H1 (cell line): Measurements from ENCODE around the gene SON. TPM values are rescaled to one million over a fixed set of nuclear protein-coding genes. Genes with fewer than 3 reads are reported as not detected.

Source experiments
- CTCF ChIA-PET: fragments of 300-600 bp; sonication (Branson Sonifier 250); formaldehyde crosslinking; loops from one replicate; lab custom pipeline; 2021; ENCODE audit not compliant: partially characterized antibody; lab: Charles Lee
- POLR2A ChIA-PET: fragments of 300-600 bp; sonication (Branson Sonifier 250); formaldehyde crosslinking; loops from one replicate; lab custom pipeline; 2021; ENCODE audit warnings: inconsistent platforms; ENCODE audit not compliant: partially characterized antibody; lab: Charles Lee
- DNase-seq, 2 experiments: peaks; one replicate each; pipeline versions ENCODE4 v3.0.0 to v3.0.0-alpha.2; 2010 to 2022; ENCODE audit warnings: low spot score in 2 of 2, low read depth in 1 of 2, mixed read lengths in 1 of 2
- FAIRE-seq: peaks from 2 replicates; lab custom pipeline; 2011; peaks lifted over from hg19 to GRCh38; lab: Jason Lieb, UNC
- H2AFZ ChIP-seq: 2 replicates; pipeline ENCODE4 v1.8.1; 2012; ENCODE audit warnings: low read length, inconsistent platforms
- H2AK5ac ChIP-seq: 2 replicates; pipeline ENCODE4 v1.6.1; 2013; ENCODE audit warnings: low read depth, low read length
- H2BK120ac ChIP-seq: replicated peaks from 2 replicates; pipeline ENCODE3; 2013; ENCODE audit warnings: low read depth, low read length, inconsistent platforms
- H2BK12ac ChIP-seq: 2 replicates; pipeline ENCODE4 v1.6.1; 2013; ENCODE audit warnings: low read depth, low read length
- H2BK15ac ChIP-seq: 2 replicates; pipeline ENCODE4 v1.6.1; 2013; ENCODE audit warnings: low read length
- H2BK20ac ChIP-seq: 2 replicates; pipeline ENCODE4 v1.6.1; 2013; ENCODE audit warnings: low read length
- H2BK5ac ChIP-seq: 2 replicates; pipeline ENCODE4 v1.6.1; 2013; ENCODE audit warnings: low read depth, low read length
- H3K14ac ChIP-seq: 2 replicates; pipeline ENCODE4 v1.6.1; 2013; ENCODE audit warnings: inconsistent platforms; ENCODE audit not compliant: insufficient read length
- H3K18ac ChIP-seq: 2 replicates; pipeline ENCODE4 v1.6.1; 2013; ENCODE audit warnings: low read length; ENCODE audit errors: extremely low read depth
- H3K23ac ChIP-seq: 2 replicates; pipeline ENCODE4 v1.6.1; 2013; ENCODE audit warnings: inconsistent platforms; ENCODE audit not compliant: insufficient read length
- H3K23me2 ChIP-seq: 2 replicates; pipeline ENCODE4 v1.6.1; 2013; ENCODE audit warnings: low read depth, low read length
- H3K27ac ChIP-seq: 2 replicates; pipeline ENCODE4 v1.6.1; 2011; ENCODE audit warnings: low read depth, low read length, inconsistent platforms
- H3K27me3 ChIP-seq, 4 experiments: replicated peaks in 1 of 4; 1 replicate in 1 of 4; 2 replicates in 3 of 4; pipeline versions ENCODE4 v1.6.1 to v1.8.1; 2011 to 2013; ENCODE audit warnings: low read length in 3 of 4, mild to moderate bottlenecking in 3 of 4, inconsistent platforms in 2 of 4, mixed read lengths in 2 of 4, moderate library complexity in 1 of 4; ENCODE audit not compliant: control insufficient read depth in 3 of 4, insufficient read depth in 3 of 4; ENCODE audit errors: extremely low read depth in 1 of 4
- H3K36me3 ChIP-seq, 4 experiments: 2 replicates each; pipeline versions ENCODE4 v1.6.1 to v1.8.1; 2011 to 2013; ENCODE audit warnings: mild to moderate bottlenecking in 4 of 4, low read length in 3 of 4, moderate library complexity in 2 of 4, control low read depth in 1 of 4, inconsistent platforms in 1 of 4; ENCODE audit not compliant: insufficient read depth in 4 of 4, control insufficient read depth in 2 of 4
- H3K4ac ChIP-seq: replicated peaks from 2 replicates; pipeline ENCODE3; 2013; ENCODE audit warnings: low read length, low read depth, mixed read lengths, inconsistent platforms; ENCODE audit not compliant: insufficient read length
- H3K4me1 ChIP-seq, 4 experiments: replicated peaks in 1 of 4; 1 replicate in 1 of 4; 2 replicates in 3 of 4; pipeline versions ENCODE4 v1.6.1 to v1.8.1; 2011 to 2013; ENCODE audit warnings: low read length in 3 of 4, inconsistent platforms in 2 of 4, mixed read lengths in 1 of 4; ENCODE audit not compliant: insufficient read depth in 4 of 4, control insufficient read depth in 3 of 4
- H3K4me2 ChIP-seq, 2 experiments: 2 replicates each; pipeline versions ENCODE4 v1.6.1 to v1.8.1; 2011 to 2013; ENCODE audit warnings: low read depth in 2 of 2, low read length in 2 of 2, control low read depth in 1 of 2, inconsistent platforms in 1 of 2, mild to moderate bottlenecking in 1 of 2; ENCODE audit not compliant: insufficient read depth in 1 of 2
- H3K4me3 ChIP-seq, 4 experiments: fragments of 200-600, 300-600 bp in 1 of 4; sonication (generic), shearing (Covaris generic), sonication (Bioruptor Twin) in 1 of 4; 2 replicates each; pipeline versions ENCODE4 v1.5.1 to v1.8.1; 2011 to 2016; ENCODE audit warnings: low read length in 4 of 4, low read depth in 3 of 4, control low read depth in 2 of 4, inconsistent platforms in 2 of 4, mild to moderate bottlenecking in 2 of 4, mixed read lengths in 1 of 4, moderate library complexity in 1 of 4; ENCODE audit not compliant: insufficient read depth in 2 of 4; ENCODE audit errors: extremely low read depth in 1 of 4
- H3K56ac ChIP-seq: replicated peaks from 2 replicates; pipeline ENCODE3; 2013; ENCODE audit warnings: low read depth, mild to moderate bottlenecking, mixed read lengths, low read length, inconsistent platforms; ENCODE audit not compliant: insufficient read length
- H3K79me1 ChIP-seq: 2 replicates; pipeline ENCODE4 v1.6.1; 2013; ENCODE audit warnings: low read depth, low read length, control low read depth
- H3K79me2 ChIP-seq, 2 experiments: 2 replicates each; pipeline versions ENCODE4 v1.6.1 to v1.8.1; 2012 to 2013; ENCODE audit warnings: low read length in 2 of 2, mild to moderate bottlenecking in 2 of 2, inconsistent platforms in 1 of 2; ENCODE audit not compliant: insufficient read depth in 2 of 2, control insufficient read depth in 1 of 2
- H3K9ac ChIP-seq, 4 experiments: replicated peaks in 1 of 4; 1 replicate in 1 of 4; 2 replicates in 3 of 4; pipeline versions ENCODE4 v1.6.1 to v1.8.1; 2011 to 2013; ENCODE audit warnings: low read depth in 3 of 4, low read length in 3 of 4, control low read depth in 2 of 4, mild to moderate bottlenecking in 2 of 4, moderate library complexity in 2 of 4, inconsistent platforms in 1 of 4; ENCODE audit errors: extremely low read depth in 1 of 4
- H3K9me3 ChIP-seq, 2 experiments: 2 replicates each; pipeline versions ENCODE4 v1.6.1 to v1.8.1; 2012 to 2013; ENCODE audit warnings: mild to moderate bottlenecking in 2 of 2, moderate library complexity in 2 of 2, control low read depth in 1 of 2, inconsistent platforms in 1 of 2, low read depth in 1 of 2, low read length in 1 of 2, mixed read lengths in 1 of 2; ENCODE audit not compliant: insufficient read depth in 2 of 2
- H4K20me1 ChIP-seq, 2 experiments: replicated peaks in 1 of 2; 2 replicates each; pipeline versions ENCODE3 to v1.8.1; 2011 to 2013; ENCODE audit warnings: inconsistent platforms in 2 of 2, low read length in 2 of 2, mild to moderate bottlenecking in 1 of 2; ENCODE audit not compliant: insufficient read depth in 2 of 2, control insufficient read depth in 1 of 2
- H4K5ac ChIP-seq: 2 replicates; pipeline ENCODE4 v1.6.1; 2013; ENCODE audit warnings: low read length, low read depth, mixed read lengths, inconsistent platforms; ENCODE audit not compliant: insufficient read length
- H4K8ac ChIP-seq: 2 replicates; pipeline ENCODE4 v1.8.0; 2013; ENCODE audit warnings: mild to moderate bottlenecking, moderate library complexity, low read length, inconsistent platforms; ENCODE audit not compliant: insufficient read depth; ENCODE audit errors: extremely low read depth
- H4K91ac ChIP-seq: replicated peaks from 2 replicates; pipeline ENCODE3; 2013; ENCODE audit warnings: low read length, mixed read lengths, inconsistent platforms; ENCODE audit not compliant: insufficient read length
- BCL11A ChIP-seq, 2 experiments: IDR thresholded peaks; one replicate each; pipeline ENCODE4 v1.6.1; 2011; ENCODE audit warnings: low read depth in 2 of 2, low read length in 2 of 2, mild to moderate bottlenecking in 2 of 2
- CBX8 ChIP-seq: fragments of 300-800, 300-1000 bp; sonication (generic); IDR thresholded peaks from 2 replicates; pipeline ENCODE4 v1.7.1; 2016; ENCODE audit warnings: low read depth, low read length, borderline replicate concordance
- CEBPB ChIP-seq: IDR thresholded peaks from 2 replicates; pipeline ENCODE4 v1.6.1; 2012; ENCODE audit warnings: low read depth, low read length
- EZH2 ChIP-seq: fragments of 200-600 bp; sonication (generic); IDR thresholded peaks from 2 replicates; pipeline ENCODE4 v1.7.1; 2012; ENCODE audit warnings: low read depth, mild to moderate bottlenecking, moderate library complexity, low read length, inconsistent platforms; ENCODE audit not compliant: severe bottlenecking
- HDAC6 ChIP-seq: IDR thresholded peaks from one replicate; pipeline ENCODE4 v1.7.1; 2012; ENCODE audit warnings: low read depth, mild to moderate bottlenecking, inconsistent platforms, low read length, moderate library complexity
- POLR2AphosphoS5 ChIP-seq: IDR thresholded peaks from 2 replicates; pipeline ENCODE4 v1.6.1; 2011; ENCODE audit warnings: low read depth, low read length
- RAD21 ChIP-seq, 2 experiments: IDR thresholded peaks in 1 of 2; conservative IDR thresholded peaks in 1 of 2; 2 replicates each; pipeline ENCODE4 v1.6.1; 2011; ENCODE audit warnings: low read depth in 2 of 2, low read length in 2 of 2, improper control_type of control experiment in 1 of 2, inconsistent platforms in 1 of 2, mild to moderate bottlenecking in 1 of 2, moderate library complexity in 1 of 2
- RBBP5 ChIP-seq: IDR thresholded peaks from 2 replicates; pipeline ENCODE4 v1.7.1; 2012; ENCODE audit warnings: low read depth, mild to moderate bottlenecking, inconsistent platforms, low read length, moderate library complexity, borderline replicate concordance
- SIRT6 ChIP-seq: IDR thresholded peaks from one replicate; pipeline ENCODE4 v1.7.1; 2012; ENCODE audit warnings: low read length, inconsistent platforms
- SP2 ChIP-seq: IDR thresholded peaks from 2 replicates; pipeline ENCODE4 v1.6.1; 2012; ENCODE audit warnings: mild to moderate bottlenecking, low read length, inconsistent platforms
- TEAD4 ChIP-seq: IDR thresholded peaks from 2 replicates; pipeline ENCODE4 v1.6.1; 2012; ENCODE audit warnings: low read depth, low read length, inconsistent platforms, mixed read lengths
- WGBS, 2 experiments: shearing (Covaris generic) in 1 of 2; methylation state at CpG; one replicate each; pipeline versions ENCODE4 v1.1.6 to v1.1.7; 2013 to 2015; ENCODE audit warnings: low lambda C conversion rate in 2 of 2, mixed read lengths in 2 of 2, inconsistent platforms in 1 of 2, low coverage in 1 of 2, missing lambda C conversion rate in 1 of 2; ENCODE audit not compliant: insufficient replicate concordance in 2 of 2, insufficient coverage in 1 of 2, insufficient read length in 1 of 2; ENCODE audit errors: extremely low coverage in 1 of 2, missing lambda C conversion rate in 1 of 2; 5-methylcytosine and 5-hydroxymethylcytosine counted together
- polyA plus RNA-seq, 7 experiments: library from polyadenylated mRNA; depleted of rRNA in 3 of 7; stranded (reverse) in 5 of 7; unstranded in 2 of 7; fragments of >200 nt in 5 of 7; fragments of 200-250 nt in 2 of 7; gene quantifications; 1 replicate in 5 of 7; 2 replicates in 1 of 7; 4 replicates in 1 of 7; pipeline versions ENCODE4 v1.2.1 to v1.2.3, GENCODE V29; 2011 to 2013; ENCODE audit warnings: missing spikeins in 2 of 7, mixed read lengths in 2 of 7
- total RNA-seq: library from RNA; stranded (reverse); fragmentation: NEBNext Ultra II Directional; extraction: Animal tissue kit (Norgen Biotek cat#: 25700); gene quantifications from 2 replicates; pipeline ENCODE4 v1.2.1, GENCODE V29; 2021

The SON gene
- total and polyA plus RNA-seq, 2 of the 8 experiments (the other 6 are each of a cell fraction or from before 2014, with no cell fraction given) = 122 to 274 TPM

GRCh38 chr21:33567914-33568313, 25.1 kb downstream of the SON start:
- Histone ChIP-seq H4K8ac (no peak overlapping the region), H3K4me2 (no peak overlapping the region), H3K4me3 (no peak overlapping the region), H3K18ac (no peak overlapping the region), H3K56ac (no peak overlapping the region), H3K4ac (no peak overlapping the region), H3K79me2 (peaks cover 0 to 10% of the 10 kb centered on the region in 2 experiments; a peak in 2 of 4 replicates), H2AFZ (no peak overlapping the region), H3K27ac (no peak overlapping the region), H3K23me2 (no peaks in the 10 kb centered on the region), H2BK15ac (no peak overlapping the region), H3K23ac (no peak overlapping the region), H2BK120ac (no peak overlapping the region), H2AK5ac (no peak overlapping the region), H3K4me1 (no peaks in the 10 kb centered on the region), H4K91ac (no peak overlapping the region), H2BK5ac (no peak overlapping the region), H3K9me3 (no peaks in the 10 kb centered on the region), H2BK12ac (no peak overlapping the region), H2BK20ac (no peak overlapping the region), H3K9ac (no peak overlapping the region), H3K36me3 (peaks cover 14 to 70% (median 27%) of the 10 kb centered on the region in 4 experiments), H4K20me1 (peaks cover 0 to 2% of the 10 kb centered on the region in 2 experiments), H3K79me1 (no peaks in the 10 kb centered on the region), H3K14ac (no peak overlapping the region), H3K27me3 (no peaks in the 10 kb centered on the region), H4K5ac (no peak overlapping the region)
- POLR2A ChIA-PET = interaction anchor here (1.1 to 3.7 kb wide), 4 partner anchors 11 to 57 kb away, joined by 3 to 16 read pairs (median 4); no protein-coding TSS in a partner anchor
- no peak for DNase-seq
- 90% methylated on average over 6 of the region's 6 CpGs; no CpG with 5 or more reads in 1 of the 2 experiments for WGBS, 2 experiments
- FAIRE-seq = no peak
- CTCF ChIA-PET = interaction anchor here (0.6 to 1.6 kb wide), 3 partner anchors 18 to 699 kb away, joined by 3 to 5 read pairs (median 3); no protein-coding TSS in a partner anchor
- no peak for TF ChIP-seq HDAC6
- TF ChIP-seq SP2 = no peak
- TF ChIP-seq CBX8 = no peak
- TF ChIP-seq BCL11A (IDR thresholded peaks at IDR 0.05; ENCODE audit: low read depth in 2 of 2, low read length in 2 of 2) = no peak
- no peak for TF ChIP-seq RBBP5
- TF ChIP-seq CEBPB = no peak
- TF ChIP-seq POLR2AphosphoS5 = no peak
- no peak for TF ChIP-seq RAD21 (IDR thresholded peaks at IDR 0.05 in 1 of 2, conservative IDR thresholded peaks at IDR 0.05 in 1 of 2; ENCODE audit: low read depth in 2 of 2, low read length in 2 of 2)
- TF ChIP-seq TEAD4 = no peak
- no peak for TF ChIP-seq EZH2
- TF ChIP-seq SIRT6 = no peak
